ENCODE measurements around the gene CXCL8.

- TF ChIP-seq CTCF (IDR thresholded peaks at IDR 0.05) (no peak), EZH2phosphoT487 (IDR thresholded peaks at IDR 0.05) (no peak), EZH2 (IDR thresholded peaks at IDR 0.05) (no peak)
Observed at GRCh38 chr4:73754934-73755333, 14.6 kb downstream of the CXCL8 start.

Data from neural progenitor cell (in vitro differentiated cells).